Hippocampal formation (tissue), 2 donors: Measurements from ENCODE around the gene BCHE.
"Not testable (repeated sequence)": the region's sequence is repeated elsewhere in the genome, so short reads cannot be mapped to it uniquely, and the experiment has no call there.

ENCODE experiments used
- DNase-seq, 2 donors: peaks; one replicate each; lab custom pipeline; 2025; lab: John Stamatoyannopoulos, UW

The BCHE gene

GRCh38 chr3:165816209-165816608 is 21.0 kb downstream of the BCHE start:
- DNase-seq: no peak

GRCh38 chr3:165815682-165816081 is 21.5 kb downstream of the BCHE start:
- no peak for DNase-seq

- no peak for DNase-seq
These were observed 22.8 kb downstream of the BCHE start for GRCh38 chr3:165814380-165814779.

DNA sequence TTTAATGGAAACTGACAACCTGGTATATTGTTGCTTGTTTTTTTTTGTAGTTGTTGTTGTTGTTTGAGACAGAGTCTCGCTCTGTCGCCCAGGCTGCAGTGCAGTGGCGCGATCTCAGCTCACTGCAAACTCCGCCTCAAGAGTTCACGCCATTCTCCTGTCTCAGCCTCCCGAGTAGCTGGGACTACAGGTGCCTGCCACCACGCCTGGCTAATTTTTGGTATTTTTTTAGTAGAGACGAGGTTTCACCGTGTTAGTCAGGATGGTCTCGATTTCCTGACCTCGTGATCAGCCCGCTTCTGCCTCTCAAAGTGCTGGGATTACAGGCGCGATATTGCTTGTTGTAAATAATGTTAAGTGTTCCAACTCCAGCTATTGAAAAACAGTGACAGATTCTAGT is 29.3 kb downstream of the BCHE start:
- not testable (repeated sequence) for DNase-seq

DNA sequence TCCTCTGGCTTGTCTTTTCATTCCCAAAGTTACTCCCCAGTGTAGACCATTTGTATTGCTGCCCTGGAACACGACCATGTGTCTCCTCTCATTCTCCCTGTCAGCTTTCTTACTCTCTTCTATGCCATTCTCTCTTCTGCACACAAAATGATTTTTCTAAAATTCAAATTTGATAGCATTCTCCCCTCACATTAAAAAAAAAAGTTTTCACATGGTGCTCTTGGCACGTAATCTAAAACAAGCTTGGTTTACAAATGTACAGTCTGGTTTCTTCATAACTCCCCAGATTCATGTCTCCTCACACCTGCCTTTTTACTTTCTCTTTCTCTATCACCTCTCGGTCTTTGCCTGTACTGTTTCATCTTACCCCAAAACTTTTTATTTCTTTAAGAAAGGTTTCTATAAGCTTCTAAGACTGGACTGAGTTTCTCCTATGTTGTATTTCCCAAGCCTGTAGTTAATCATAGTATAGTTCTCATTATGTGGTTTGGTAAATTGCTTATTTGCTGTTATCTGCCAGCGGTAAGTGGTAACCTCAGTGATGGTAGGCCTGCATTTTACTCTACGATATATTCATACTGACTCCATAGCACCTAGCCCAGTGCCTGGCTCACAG is 31.2 kb downstream of the BCHE start:
- DNase-seq: no peak

DNA sequence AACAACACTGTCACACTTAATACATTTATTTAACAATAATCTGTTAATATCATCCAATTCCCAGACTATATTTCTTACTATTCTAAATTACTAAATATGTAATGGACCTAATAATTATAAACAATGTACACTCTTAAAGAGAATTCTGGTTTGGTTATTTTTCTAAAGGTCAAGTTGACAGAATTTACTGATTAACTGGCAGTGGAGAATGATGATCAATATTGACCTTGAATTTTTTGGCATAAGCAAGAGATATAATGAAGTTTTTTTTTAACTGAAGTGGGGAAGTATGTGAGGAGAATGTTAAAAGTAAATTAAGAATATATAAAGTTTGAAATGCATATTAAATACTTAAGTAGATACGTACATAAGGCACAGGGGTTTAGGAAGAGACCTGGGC is 33.8 kb downstream of the BCHE start:
- no peak for DNase-seq

DNA sequence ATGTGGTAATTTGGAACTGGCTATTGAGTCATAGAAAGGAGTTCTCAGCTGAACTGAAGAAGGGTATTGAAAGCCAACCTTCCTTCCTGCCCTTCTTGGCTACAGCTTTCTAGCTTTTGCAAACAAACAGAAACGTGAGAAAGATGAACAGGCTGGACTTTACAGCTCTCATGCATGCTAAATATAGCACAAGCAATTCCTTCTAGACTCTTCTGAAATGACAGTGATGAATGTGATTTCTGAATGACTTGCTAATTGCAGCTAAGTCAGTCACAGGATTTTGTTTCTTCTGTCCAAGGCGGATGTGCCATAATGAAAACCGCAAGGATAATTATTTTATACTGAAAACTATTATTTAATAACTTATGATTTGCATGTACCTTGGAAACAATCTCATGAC is 36.3 kb downstream of the BCHE start:
- DNase-seq: no peak

DNA sequence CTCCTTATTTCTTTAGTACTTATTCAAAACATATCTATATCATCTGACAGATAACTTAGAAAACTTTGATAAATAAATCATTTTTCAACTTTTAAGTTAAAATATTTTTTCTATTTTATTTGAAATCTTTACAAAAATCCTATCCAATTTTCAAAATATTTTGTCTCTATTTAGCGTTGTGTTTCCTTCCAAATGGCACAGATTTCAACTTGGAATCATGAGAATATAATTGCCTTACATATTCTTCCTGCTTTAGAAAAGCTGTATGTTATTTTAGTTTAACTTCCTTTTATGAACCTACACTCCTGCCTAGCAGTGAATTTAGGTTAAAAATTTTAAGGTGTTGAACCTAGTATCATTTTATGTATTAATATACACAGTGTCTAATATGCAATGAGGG is 38.2 kb downstream of the BCHE start:
- no peak for DNase-seq

GRCh38 chr3:165797551-165797950 is 39.7 kb downstream of the BCHE start:
- DNase-seq: no peak

- no peak for DNase-seq
These were observed 40.5 kb downstream of the BCHE start for GRCh38 chr3:165796701-165797100.

- DNase-seq: no peak
These were observed 48.7 kb downstream of the BCHE start for GRCh38 chr3:165788531-165788930.

DNA sequence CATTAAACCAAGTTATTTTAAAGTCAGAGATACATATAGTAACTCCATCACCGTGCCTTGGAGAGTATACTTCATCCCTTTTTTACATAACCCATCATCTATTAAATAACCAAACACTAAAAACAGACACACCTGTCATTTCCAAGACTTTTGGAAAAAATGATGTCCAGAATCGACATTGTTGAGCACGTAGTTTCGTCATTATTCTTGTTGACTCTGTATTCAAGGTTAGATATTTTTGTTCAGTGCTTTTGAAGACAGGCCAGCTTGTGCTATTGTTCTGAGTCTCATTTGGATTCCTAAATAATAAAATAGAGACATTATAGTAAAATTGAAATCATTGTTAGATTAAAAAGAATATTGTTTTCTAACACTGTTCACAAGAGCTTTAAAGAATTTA is 51.2 kb downstream of the BCHE start:
- no peak for DNase-seq

DNA sequence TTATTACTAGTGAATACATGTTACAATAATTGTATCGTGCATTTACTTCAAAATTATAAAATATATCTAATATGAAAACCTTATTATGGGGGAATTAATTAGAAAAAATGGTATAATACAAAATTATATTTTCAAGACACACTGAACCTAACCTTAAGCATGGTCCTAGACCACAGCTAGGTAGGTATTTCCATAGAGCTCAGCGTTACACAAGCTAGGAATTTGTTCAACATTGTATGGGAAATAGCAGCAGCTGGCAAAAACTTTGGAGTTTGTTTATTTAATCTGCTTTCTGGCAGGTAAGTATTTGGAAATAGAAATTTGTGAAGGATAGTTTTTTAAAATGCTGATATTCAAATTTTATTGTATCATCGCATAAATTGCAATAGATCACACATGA is 52.9 kb downstream of the BCHE start:
- no peak for DNase-seq

DNA sequence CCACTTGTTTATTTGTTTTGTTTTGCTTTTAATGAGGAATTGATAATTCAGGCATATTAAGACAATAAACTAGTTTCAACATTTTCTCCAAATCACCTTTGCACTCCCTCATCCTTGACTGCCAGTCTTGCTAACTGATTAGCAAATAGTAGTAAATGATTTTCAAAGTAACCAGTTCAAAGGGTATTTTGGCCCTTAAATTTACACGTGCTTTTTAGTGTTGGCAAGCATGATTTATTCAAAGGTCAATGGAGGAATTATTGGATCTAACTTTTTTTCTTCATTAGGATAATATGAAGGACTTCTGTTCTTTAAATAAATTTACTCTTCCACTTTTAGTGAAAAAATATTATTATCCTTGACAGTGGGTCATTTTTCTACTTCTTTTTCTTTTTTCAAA is 53.8 kb downstream of the BCHE start:
- no peak for DNase-seq

GRCh38 chr3:165778891-165779290 is 58.3 kb downstream of the BCHE start:
- DNase-seq: no peak

GRCh38 chr3:165778456-165778855 is 58.8 kb downstream of the BCHE start:
- DNase-seq: no peak

DNA sequence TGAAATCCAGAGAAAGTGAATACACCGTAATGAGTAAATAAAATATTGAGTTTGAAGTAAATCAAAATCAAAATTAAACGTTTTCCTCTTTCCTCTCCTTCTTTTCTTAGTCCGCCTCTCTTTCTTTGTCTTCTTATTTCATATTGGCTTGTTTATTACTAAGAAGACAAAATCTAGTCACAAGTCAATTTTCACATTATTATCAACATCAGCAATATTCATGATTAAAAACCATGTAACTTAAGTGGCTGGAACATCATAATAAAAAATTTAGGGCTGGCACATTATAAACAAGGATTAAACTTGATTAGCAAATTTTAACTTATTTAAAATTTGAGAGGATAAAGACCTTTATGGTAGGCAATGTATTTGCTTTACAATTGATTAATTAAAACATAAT is 61.4 kb downstream of the BCHE start:
- DNase-seq: no peak

DNA sequence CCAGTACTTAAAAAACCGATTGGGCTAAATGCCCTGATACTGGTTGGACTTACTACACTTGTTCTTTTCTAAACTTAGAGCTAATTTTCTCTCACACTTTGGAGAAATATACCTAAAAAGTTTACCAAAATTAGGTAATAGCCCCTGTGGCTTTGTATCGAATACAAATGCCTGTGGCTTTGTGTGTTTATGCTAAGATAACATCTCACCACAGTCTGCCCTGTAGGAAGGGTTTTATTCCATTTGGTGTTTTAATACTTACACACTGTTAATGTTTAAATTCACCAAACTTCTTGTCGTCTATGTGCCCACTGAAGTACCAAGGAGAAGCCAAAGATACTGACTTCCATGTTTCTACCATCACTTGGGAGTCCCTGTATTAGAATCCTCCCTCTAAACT is 66.4 kb downstream of the BCHE start:
- no peak for DNase-seq

DNA sequence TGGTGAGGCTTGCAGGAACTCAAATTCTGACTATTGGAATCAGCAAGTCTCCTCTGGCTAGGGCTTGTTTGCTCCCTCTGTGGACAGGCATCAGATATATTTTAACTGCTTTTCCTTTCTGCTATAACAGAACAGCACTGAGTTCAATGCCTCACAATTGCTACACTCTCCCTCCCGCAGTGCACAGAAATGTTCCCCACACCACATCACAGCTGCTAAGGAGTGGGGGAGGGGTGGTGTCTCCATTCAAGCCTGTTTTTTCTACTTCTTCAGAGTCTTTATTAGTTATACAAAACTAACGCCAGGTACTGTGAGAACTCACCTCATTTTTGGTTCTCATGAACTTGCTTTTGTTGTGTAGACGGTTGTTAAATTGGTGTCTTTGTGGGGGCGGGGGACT is 68.5 kb downstream of the BCHE start:
- DNase-seq: no peak

DNA sequence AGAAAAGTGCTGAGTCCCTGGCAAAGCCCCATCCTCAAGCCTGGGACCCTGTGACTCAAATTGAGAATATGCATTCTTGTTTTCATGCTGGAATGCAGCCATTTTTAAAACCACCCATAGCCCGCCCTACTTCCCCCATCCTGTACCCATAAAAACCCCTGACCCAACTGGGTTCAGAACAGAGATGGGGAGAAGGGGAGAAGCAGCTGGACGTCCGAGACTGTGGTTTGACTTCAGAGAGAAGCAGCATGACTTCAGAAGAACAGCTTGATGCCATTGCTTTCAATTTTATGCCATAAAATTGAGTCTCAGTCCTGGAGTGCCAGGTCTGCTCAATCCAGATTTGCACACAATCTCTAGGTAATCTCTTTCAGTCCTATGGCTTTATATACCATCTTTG is 78.2 kb downstream of the BCHE start:
- no peak for DNase-seq

DNA sequence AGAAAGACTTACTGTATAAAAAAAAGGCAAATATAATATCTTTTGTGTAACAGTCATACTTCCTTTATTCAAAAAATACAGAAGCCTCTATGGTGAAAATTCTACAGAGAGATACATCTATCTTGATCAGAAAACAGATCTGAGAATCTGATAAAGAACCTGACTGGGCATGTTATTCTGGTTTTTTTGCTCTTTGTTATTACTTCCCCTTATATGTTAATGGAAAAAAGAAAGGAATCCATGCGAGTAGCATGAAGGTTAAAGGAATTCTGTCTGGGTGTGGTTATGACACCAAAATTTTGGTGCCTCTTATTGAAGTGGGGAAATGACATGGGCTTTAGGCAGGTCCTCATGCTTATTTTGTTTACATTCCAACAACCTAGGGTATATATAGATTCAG is 81.7 kb downstream of the BCHE start:
- no peak for DNase-seq

DNA sequence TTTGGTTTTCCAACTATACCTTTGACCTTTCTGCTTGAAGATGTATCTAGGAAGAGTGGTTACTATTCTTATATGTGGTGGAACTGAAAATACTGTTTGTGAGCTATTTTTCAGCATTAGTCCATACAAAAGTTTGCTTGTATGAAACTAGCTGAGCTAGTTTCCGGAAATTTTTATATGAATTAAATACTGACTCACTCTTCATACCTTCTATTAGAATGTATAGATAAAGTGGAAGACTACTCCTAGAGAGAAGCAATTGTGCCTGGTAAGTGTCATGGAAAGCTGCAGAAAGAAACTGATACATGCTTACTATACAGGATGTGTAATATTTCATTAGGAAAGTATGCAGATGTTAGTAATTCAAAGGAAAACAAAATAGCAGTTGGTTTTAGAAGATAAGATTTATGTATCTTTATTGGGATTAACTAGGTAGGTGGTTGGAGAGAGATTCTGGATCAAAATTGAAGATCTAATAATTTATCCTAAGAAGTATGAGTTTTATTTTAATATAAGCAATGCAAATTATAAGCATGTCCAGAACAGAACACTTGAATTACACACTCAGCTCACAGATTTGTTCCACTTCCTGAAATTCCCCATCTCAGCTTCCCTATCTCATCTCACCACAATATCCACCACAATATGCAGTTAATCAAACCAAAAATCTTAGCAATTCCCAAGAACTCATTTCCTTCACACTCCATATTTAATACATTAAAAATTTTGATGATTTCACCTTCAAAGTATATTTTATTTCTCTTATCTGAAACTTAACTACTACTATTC is 82.8 kb downstream of the BCHE start:
- no peak for DNase-seq

DNA sequence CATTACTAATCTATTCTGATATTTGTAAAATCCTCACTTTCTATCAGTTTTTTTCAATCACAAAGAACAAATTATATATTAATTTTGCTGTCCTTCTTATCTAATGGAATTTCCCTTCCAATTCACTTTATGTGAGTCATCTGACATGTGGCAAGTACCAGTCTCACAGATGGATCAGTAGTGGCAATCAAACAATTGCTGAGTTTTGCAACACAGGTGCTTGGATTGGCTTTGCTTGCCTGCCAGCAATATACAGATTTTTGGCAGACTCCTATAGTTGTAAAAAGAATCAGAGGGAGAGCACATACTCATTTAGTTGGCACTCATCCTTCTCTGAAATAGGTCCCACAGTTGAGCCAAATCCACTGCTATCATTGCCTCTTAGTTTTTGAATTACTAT is 83.7 kb downstream of the BCHE start:
- no peak for DNase-seq

GRCh38 chr3:165751637-165752036 is 85.6 kb downstream of the BCHE start:
- DNase-seq: no peak
